HepG2 (cell line): ENCODE measurements around the gene CCSER2. TPM values are rescaled to one million over a fixed set of nuclear protein-coding genes. Genes with fewer than 3 reads are reported as not detected.

Source experiments
- ATAC-seq: fragments of 200-7000 bp; cut with Tn5 transposase; 3 replicates; pipeline ENCODE4 v1.9.1; 2020; ENCODE audit warnings: mild to moderate bottlenecking, moderate library complexity
- BruUV-seq: library from RNA; stranded (reverse); fragments of 400-500 nt; replicated peaks from 2 replicates; lab custom pipeline; 2021; lab: Mats Ljungman, UMichigan
- CTCF ChIA-PET: fragments of 300-600 bp; formaldehyde crosslinking; extraction: SDS; loops from one replicate; lab custom pipeline; 2021; ENCODE audit warnings: low total read pairs, inconsistent platforms, low intra/inter-chr PET ratio; lab: Yijun Ruan, JAX
- POLR2A ChIA-PET: fragments of 350-600 bp; sonication (Branson Sonifier 250); formaldehyde crosslinking; loops from one replicate; lab custom pipeline; 2020; ENCODE audit warnings: antibody characterized with exemption, inconsistent platforms; lab: Yijun Ruan, JAX
- DNase-seq: peaks from one replicate; pipeline ENCODE4 v3.0.0-alpha.2; 2015; ENCODE audit warnings: low spot score
- FAIRE-seq: peaks from 3 replicates; lab custom pipeline; 2011; peaks lifted over from hg19 to GRCh38; lab: Jason Lieb, UNC
- H2AFZ ChIP-seq: one replicate; pipeline ENCODE4 v1.6.1; 2011; ENCODE audit warnings: low read length, inconsistent platforms
- H3K27ac ChIP-seq: fragments of 300-600 bp; 3 replicates; pipeline ENCODE4 v1.8.0; 2011; ENCODE audit warnings: mixed run types, mild to moderate bottlenecking, mixed read lengths, low read length, inconsistent platforms; ENCODE audit not compliant: insufficient read depth; ENCODE audit errors: extremely low read length
- H3K27me3 ChIP-seq, 2 experiments: fragments of 200-600 bp in 1 of 2; 2 replicates in 1 of 2; 3 replicates in 1 of 2; pipeline versions ENCODE4 v1.6.0 to v1.8.0; 2011; ENCODE audit warnings: low read length in 2 of 2, mild to moderate bottlenecking in 2 of 2, moderate library complexity in 2 of 2, inconsistent platforms in 1 of 2; ENCODE audit not compliant: insufficient read depth in 2 of 2, control insufficient read depth in 1 of 2
- H3K36me3 ChIP-seq, 2 experiments: fragments of 200-600 bp in 1 of 2; replicated peaks in 1 of 2; 2 replicates in 1 of 2; 3 replicates in 1 of 2; pipeline versions ENCODE4 v1.5.1 to v1.8.0; 2011; ENCODE audit warnings: low read length in 2 of 2, inconsistent platforms in 1 of 2; ENCODE audit not compliant: insufficient read depth in 2 of 2, control insufficient read depth in 1 of 2
- H3K4me1 ChIP-seq: 2 replicates; pipeline ENCODE4 v1.5.1; 2012; ENCODE audit warnings: low read length, inconsistent platforms; ENCODE audit not compliant: insufficient read depth
- H3K4me2 ChIP-seq: 2 replicates; pipeline ENCODE4 v1.6.0; 2011; ENCODE audit warnings: low read depth, low read length, inconsistent platforms
- H3K4me3 ChIP-seq, 3 experiments: fragments of 200-600 bp in 1 of 3; sonication (generic), shearing (Covaris generic) in 1 of 3; replicated peaks in 1 of 3; 2 replicates each; pipeline ENCODE4 v1.5.1; 2011 to 2016; ENCODE audit warnings: low read length in 3 of 3, inconsistent platforms in 2 of 3, low read depth in 2 of 3, mild to moderate bottlenecking in 2 of 3, control low read depth in 1 of 3, mixed read lengths in 1 of 3; ENCODE audit not compliant: insufficient read depth in 1 of 3
- H3K79me2 ChIP-seq: one replicate; pipeline ENCODE4 v1.6.1; 2011; ENCODE audit warnings: low read length, inconsistent platforms; ENCODE audit not compliant: insufficient read depth
- H3K9ac ChIP-seq: 2 replicates; pipeline ENCODE4 v1.6.0; 2011; ENCODE audit warnings: mild to moderate bottlenecking, low read depth, low read length, inconsistent platforms; ENCODE audit not compliant: insufficient read depth
- H3K9me3 ChIP-seq: 2 replicates; pipeline ENCODE4 v1.5.1; 2012; ENCODE audit warnings: mild to moderate bottlenecking, low read length
- H4K20me1 ChIP-seq: 2 replicates; pipeline ENCODE4 v1.6.0; 2011; ENCODE audit warnings: inconsistent platforms, mild to moderate bottlenecking, low read length, moderate library complexity; ENCODE audit not compliant: insufficient read depth
- GFI1 ChIP-seq: sonication (generic); formaldehyde crosslinking; IDR thresholded peaks from 2 replicates; pipeline ENCODE4 v1.5.0; 2020; ENCODE audit warnings: missing genetic modification reagents, mild to moderate bottlenecking, borderline replicate concordance
- HOXD1 ChIP-seq: sonication (generic); formaldehyde crosslinking; IDR thresholded peaks from 2 replicates; pipeline ENCODE4 v1.5.0; 2020; ENCODE audit warnings: missing genetic modification reagents
- TAF1 ChIP-seq: sonication (generic); formaldehyde crosslinking; IDR thresholded peaks from 2 replicates; pipeline ENCODE4 v1.4.0; 2020; ENCODE audit warnings: missing genetic modification reagents
- ZFAT ChIP-seq: sonication (generic); formaldehyde crosslinking; conservative IDR thresholded peaks from 2 replicates; pipeline ENCODE4 v1.8.1; 2023; ENCODE audit warnings: missing genetic modification reagents, inconsistent platforms
- ZFX ChIP-seq: sonication (generic); formaldehyde crosslinking; IDR thresholded peaks from 2 replicates; pipeline ENCODE4 v1.4.0; 2020; ENCODE audit warnings: mild to moderate bottlenecking, low read depth, missing genetic modification reagents, moderate library complexity
- ZNF562 ChIP-seq: sonication (generic); formaldehyde crosslinking; IDR thresholded peaks from 2 replicates; pipeline ENCODE4 v1.8.0; 2022; ENCODE audit warnings: missing genetic modification reagents, borderline replicate concordance
- in situ Hi-C: cut with HindIII; loops from 2 replicates; pipeline ENCODE4 v1.10.0; 2017; ENCODE audit warnings: low pct_unique_long_range_greater_than_20kb; ENCODE audit not compliant: extremely low pct_ligation_motif_present
- intact Hi-C: fragments of 100-400 bp; cut with micrococcal nuclease; formaldehyde crosslinking; loops from one replicate; pipeline ENCODE4 v1.10.0; 2022; ENCODE audit not compliant: unreplicated experiment
- polyA plus RNA-seq, 8 experiments: library from polyadenylated mRNA; depleted of rRNA in 3 of 8; stranded (reverse) in 7 of 8; unstranded in 1 of 8; fragments of >200 nt; fragmentation: Illumina TruSeq in 4 of 8; extraction: Trizol in 4 of 8; gene quantifications; 2 replicates each; pipeline versions ENCODE4 v1.2.1 to v1.2.3, GENCODE V29; 2011 to 2016; ENCODE audit warnings: low read depth in 4 of 8, missing spikeins in 1 of 8, mixed read lengths in 1 of 8; ENCODE audit not compliant: insufficient read depth in 1 of 8
- total RNA-seq, 5 experiments: library from RNA; depleted of rRNA; stranded (reverse); fragments of >200 nt; fragmentation: Illumina TruSeq; extraction: Trizol; gene quantifications; 2 replicates each; pipeline ENCODE4 v1.2.3, GENCODE V29; 2016; ENCODE audit warnings: low read depth in 1 of 5
- TF ChIP-seq, protein P1 (sequence below): sonication (generic); formaldehyde crosslinking; IDR thresholded peaks from 2 replicates; pipeline ENCODE4 v1.4.0; 2020; ENCODE audit warnings: mild to moderate bottlenecking, missing genetic modification reagents
- TF ChIP-seq, protein P2 (sequence below): sonication (generic); formaldehyde crosslinking; IDR thresholded peaks from 2 replicates; pipeline ENCODE4 v1.5.0; 2020; ENCODE audit warnings: missing genetic modification reagents
- TF ChIP-seq, protein P3 (sequence below): IDR thresholded peaks from 2 replicates; pipeline ENCODE4 v1.6.1; 2012; ENCODE audit warnings: inconsistent platforms
- TF ChIP-seq, protein P4 (sequence below): sonication (generic); formaldehyde crosslinking; IDR thresholded peaks from 2 replicates; pipeline ENCODE4 v1.5.0; 2020; ENCODE audit warnings: mild to moderate bottlenecking, missing genetic modification reagents
- TF ChIP-seq, protein P5 (sequence below): sonication (generic); formaldehyde crosslinking; conservative IDR thresholded peaks from 2 replicates; pipeline ENCODE4 v1.8.1; 2023; ENCODE audit warnings: missing genetic modification reagents

CCSER2 gene
- total and polyA plus RNA-seq, 2 of the 13 experiments (the other 11 are each of a cell fraction or from before 2014, with no cell fraction given): 13.3 to 17.2 TPM

DNA sequence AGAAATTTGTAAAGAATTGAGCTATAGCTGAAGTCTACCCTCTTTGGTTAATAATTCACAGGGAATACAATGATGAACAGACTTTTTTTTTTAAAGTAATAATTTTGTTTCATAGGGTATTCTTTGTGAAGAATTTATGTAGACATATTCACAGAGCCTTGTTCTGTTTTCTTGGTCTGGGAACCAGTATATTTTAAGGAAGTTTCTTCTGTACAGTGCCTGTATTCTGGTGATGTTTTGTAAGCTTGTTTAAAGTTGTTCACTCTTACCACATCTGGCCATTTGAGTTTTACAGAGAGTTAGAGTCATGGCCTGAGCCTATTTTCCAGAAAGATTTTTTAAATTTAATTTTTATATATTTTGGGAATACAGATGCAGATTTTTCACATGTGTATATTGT lies 70.3 kb downstream of the CCSER2 start:
- in situ Hi-C loops (no loop called here), intact Hi-C loops (no loop called here)
- Histone ChIP-seq H3K9me3 (no peaks in the 10 kb centered on the region), H3K79me2 (peaks cover 6% of the 10 kb centered on the region), H3K4me2 (no peak overlapping the region), H3K4me3 (no peak overlapping the region), H3K4me1 (peaks cover 7% of the 10 kb centered on the region), H4K20me1 (no peaks in the 10 kb centered on the region), H3K36me3 (no peaks in the 10 kb centered on the region), H3K9ac (no peak overlapping the region), H2AFZ (no peak overlapping the region), H3K27ac (no peak overlapping the region), H3K27me3 (no peaks in the 10 kb centered on the region)
- FAIRE-seq (no peak), ATAC-seq (no peak), DNase-seq (no peak)
- CTCF ChIA-PET: no interaction called here
- POLR2A ChIA-PET: interaction anchor here (1.2 kb wide), 1 partner anchor 142 kb away, joined by 3 read pairs; no protein-coding TSS in a partner anchor
- no peak for TF ChIP-seq TAF1
- TF ChIP-seq ZNF562 (CRISPR knock-in tag): no peak
- TF ChIP-seq, protein P1, sequence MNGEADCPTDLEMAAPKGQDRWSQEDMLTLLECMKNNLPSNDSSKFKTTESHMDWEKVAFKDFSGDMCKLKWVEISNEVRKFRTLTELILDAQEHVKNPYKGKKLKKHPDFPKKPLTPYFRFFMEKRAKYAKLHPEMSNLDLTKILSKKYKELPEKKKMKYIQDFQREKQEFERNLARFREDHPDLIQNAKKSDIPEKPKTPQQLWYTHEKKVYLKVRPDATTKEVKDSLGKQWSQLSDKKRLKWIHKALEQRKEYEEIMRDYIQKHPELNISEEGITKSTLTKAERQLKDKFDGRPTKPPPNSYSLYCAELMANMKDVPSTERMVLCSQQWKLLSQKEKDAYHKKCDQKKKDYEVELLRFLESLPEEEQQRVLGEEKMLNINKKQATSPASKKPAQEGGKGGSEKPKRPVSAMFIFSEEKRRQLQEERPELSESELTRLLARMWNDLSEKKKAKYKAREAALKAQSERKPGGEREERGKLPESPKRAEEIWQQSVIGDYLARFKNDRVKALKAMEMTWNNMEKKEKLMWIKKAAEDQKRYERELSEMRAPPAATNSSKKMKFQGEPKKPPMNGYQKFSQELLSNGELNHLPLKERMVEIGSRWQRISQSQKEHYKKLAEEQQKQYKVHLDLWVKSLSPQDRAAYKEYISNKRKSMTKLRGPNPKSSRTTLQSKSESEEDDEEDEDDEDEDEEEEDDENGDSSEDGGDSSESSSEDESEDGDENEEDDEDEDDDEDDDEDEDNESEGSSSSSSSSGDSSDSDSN (CRISPR knock-in tag): no peak
- TF ChIP-seq GFI1 (CRISPR knock-in tag): no peak
- TF ChIP-seq, protein P2, sequence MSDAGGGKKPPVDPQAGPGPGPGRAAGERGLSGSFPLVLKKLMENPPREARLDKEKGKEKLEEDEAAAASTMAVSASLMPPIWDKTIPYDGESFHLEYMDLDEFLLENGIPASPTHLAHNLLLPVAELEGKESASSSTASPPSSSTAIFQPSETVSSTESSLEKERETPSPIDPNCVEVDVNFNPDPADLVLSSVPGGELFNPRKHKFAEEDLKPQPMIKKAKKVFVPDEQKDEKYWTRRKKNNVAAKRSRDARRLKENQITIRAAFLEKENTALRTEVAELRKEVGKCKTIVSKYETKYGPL (CRISPR knock-in tag): no peak
- TF ChIP-seq, protein P3, sequence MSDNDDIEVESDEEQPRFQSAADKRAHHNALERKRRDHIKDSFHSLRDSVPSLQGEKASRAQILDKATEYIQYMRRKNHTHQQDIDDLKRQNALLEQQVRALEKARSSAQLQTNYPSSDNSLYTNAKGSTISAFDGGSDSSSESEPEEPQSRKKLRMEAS: no peak
- TF ChIP-seq, protein P4, sequence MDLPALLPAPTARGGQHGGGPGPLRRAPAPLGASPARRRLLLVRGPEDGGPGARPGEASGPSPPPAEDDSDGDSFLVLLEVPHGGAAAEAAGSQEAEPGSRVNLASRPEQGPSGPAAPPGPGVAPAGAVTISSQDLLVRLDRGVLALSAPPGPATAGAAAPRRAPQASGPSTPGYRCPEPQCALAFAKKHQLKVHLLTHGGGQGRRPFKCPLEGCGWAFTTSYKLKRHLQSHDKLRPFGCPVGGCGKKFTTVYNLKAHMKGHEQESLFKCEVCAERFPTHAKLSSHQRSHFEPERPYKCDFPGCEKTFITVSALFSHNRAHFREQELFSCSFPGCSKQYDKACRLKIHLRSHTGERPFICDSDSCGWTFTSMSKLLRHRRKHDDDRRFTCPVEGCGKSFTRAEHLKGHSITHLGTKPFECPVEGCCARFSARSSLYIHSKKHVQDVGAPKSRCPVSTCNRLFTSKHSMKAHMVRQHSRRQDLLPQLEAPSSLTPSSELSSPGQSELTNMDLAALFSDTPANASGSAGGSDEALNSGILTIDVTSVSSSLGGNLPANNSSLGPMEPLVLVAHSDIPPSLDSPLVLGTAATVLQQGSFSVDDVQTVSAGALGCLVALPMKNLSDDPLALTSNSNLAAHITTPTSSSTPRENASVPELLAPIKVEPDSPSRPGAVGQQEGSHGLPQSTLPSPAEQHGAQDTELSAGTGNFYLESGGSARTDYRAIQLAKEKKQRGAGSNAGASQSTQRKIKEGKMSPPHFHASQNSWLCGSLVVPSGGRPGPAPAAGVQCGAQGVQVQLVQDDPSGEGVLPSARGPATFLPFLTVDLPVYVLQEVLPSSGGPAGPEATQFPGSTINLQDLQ (CRISPR knock-in tag): no peak
- no peak for TF ChIP-seq HOXD1
- TF ChIP-seq, protein P5, sequence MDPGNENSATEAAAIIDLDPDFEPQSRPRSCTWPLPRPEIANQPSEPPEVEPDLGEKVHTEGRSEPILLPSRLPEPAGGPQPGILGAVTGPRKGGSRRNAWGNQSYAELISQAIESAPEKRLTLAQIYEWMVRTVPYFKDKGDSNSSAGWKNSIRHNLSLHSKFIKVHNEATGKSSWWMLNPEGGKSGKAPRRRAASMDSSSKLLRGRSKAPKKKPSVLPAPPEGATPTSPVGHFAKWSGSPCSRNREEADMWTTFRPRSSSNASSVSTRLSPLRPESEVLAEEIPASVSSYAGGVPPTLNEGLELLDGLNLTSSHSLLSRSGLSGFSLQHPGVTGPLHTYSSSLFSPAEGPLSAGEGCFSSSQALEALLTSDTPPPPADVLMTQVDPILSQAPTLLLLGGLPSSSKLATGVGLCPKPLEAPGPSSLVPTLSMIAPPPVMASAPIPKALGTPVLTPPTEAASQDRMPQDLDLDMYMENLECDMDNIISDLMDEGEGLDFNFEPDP (CRISPR knock-in tag): no peak
- no peak for TF ChIP-seq ZFX (CRISPR knock-in tag)
- no peak for TF ChIP-seq ZFAT (CRISPR knock-in tag)
- BruUV-seq: no TSS peak
